Inflammatory macrophage treated with lipopolysaccharide for 4 hours (primary cell): ENCODE data around the gene LRFN4.
A peak's percentile ranks its signal among the peaks of the same experiment; 100 is the strongest.

ENCODE experiments used
- DNase-seq: peaks from one replicate; pipeline ENCODE4 v3.0.0-alpha.2; 2020

Gene LRFN4

DNA sequence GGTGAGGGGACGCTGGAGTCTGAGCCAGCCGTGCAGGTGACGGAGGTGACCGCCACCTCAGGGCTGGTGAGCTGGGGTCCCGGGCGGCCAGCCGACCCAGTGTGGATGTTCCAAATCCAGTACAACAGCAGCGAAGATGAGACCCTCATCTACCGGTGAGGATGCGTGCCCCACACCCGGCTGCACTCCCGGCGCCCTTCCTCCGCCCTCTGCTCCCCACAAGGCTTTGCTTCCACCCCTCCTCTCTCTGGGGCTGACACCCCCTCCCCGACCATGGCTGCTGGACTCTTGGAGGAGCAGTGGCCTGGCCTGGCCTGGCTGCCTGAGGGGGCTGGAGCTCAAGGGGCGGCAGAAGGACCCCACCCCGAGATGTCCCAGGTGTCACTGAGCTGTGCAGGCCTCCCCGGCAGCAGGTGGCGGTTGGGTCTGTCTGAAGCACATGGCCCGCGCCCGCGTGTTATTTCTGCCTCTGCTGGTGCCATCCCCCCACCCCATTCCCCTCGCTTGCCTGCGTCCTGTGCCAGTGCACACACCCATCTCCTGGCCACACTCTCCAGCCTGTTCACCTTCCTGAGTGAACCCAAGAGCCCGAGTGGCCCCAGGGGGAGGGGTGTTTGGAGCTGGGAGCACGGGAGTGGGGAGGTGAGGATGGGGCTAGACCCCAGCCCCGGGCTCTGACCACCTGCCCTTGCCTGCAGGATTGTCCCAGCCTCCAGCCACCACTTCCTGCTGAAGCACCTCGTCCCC, 2.2 kb downstream of the LRFN4 start:
- no peak for DNase-seq

DNA sequence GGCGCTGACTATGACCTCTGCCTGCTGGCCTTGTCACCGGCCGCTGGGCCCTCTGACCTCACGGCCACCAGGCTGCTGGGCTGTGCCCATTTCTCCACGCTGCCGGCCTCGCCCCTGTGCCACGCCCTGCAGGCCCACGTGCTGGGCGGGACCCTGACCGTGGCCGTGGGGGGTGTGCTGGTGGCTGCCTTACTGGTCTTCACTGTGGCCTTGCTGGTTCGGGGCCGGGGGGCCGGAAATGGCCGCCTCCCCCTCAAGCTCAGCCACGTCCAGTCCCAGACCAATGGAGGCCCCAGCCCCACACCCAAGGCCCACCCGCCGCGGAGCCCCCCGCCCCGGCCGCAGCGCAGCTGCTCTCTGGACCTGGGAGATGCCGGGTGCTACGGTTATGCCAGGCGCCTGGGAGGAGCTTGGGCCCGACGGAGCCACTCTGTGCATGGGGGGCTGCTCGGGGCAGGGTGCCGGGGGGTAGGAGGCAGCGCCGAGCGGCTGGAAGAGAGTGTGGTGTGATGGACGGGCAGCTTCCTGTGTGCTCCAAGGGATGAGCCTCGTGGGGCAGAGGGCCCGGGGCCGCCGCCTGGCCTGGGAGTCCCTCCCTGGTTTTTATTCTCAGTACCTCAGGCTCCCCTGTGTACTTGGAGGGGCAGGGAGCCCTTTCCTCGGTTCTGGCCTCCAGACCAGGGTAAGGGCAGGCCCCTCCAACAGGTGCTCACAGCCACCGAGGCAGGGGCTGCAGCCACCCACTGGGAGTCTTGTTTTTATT, 3.0 kb downstream of the LRFN4 start:
- DNase-seq, result no peak

DNA sequence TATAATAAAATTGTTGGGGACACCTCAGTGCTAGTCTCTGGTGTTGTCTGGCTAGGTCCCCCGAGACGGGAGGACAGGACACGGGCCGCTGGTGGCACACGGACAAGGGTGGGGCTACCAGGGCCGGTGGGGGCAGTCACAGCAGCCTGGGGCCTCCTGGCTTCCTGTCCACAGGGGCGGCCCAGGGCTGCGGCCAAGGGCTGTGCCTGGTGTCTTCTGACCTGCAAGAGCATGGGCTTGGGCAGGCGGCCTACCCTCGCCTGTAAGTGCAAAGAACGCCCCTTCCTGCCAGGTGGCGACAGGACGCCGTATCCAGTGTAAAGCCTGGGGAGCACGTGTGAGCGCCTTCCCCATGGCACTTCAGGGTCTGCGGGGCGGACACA, 3.6 kb downstream of the LRFN4 start:
- DNase-seq, result no peak

DNA sequence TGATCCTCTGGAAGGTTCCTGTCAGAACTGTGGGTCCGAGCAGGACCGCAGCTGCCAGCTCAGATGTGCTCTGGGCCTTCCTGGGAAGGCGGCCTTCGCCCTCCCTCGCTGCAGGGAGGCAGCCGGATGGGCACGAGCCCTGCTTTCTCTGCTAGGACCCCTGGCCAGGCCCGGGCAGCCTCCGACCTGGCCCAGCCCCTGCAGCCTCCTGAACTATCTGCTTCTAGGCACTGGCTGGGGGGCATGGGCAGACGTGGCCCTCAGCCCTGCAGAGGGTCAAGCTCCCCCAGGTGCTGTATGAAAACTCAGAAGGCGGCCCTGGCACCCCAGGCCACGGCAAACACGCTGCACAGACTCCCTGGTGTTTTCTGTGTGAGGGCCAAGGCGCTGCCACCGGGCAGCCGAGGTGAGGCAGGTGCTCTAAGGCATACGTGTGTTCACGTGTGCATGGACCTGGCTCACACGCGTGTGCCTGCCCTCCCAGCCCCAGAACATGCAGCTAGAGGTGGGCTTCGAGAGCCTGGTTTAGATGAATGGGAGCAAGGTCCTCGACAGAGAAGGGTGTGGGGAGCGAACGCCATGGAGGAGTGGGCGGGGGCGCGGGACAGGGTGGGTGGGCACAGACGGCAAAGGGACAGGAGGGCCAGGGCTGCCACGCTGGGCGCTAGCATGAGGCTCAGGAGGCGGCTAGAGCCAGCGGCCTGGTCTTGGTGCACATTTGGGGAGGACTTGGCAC, 4.3 kb downstream of the LRFN4 start:
- no peak for DNase-seq

DNA sequence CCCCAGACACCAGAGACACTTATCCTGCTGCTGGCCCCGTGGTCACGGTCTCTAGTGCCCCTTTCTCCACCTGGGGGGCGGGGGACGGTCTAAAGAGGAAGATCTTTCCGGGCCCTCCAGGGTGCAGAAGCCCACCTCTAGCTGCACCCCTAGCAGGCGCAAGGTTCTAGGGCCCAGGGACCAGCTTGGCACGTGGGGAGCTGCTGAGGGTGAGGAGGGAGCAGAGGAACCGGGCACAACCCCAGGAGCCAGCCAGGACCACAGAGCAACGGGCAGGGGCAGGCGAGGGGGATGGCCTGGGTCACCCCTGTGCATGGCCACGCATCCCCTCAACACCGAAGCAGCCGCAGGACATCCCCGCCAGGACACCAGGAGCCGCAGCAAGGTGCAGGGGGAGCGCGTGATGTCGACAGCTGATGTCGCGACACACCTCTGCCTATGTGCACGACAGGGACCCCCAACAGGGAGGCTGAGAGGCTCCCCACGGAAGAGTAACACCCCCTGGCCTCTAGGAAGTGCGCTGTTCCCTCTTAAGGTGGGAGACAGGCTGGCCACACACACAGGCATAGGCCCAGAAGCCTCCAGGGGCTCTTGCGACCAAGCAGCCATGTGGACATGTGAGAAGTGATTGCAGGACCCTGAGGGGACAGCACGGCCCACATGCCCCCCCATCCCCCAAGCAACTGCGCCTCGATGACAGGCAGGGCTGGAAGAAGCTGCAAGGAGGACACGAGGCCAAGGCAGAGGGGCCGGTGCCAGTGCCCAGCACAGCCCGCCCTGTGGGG, 5.1 kb downstream of the LRFN4 start:
- DNase-seq, result no peak

DNA sequence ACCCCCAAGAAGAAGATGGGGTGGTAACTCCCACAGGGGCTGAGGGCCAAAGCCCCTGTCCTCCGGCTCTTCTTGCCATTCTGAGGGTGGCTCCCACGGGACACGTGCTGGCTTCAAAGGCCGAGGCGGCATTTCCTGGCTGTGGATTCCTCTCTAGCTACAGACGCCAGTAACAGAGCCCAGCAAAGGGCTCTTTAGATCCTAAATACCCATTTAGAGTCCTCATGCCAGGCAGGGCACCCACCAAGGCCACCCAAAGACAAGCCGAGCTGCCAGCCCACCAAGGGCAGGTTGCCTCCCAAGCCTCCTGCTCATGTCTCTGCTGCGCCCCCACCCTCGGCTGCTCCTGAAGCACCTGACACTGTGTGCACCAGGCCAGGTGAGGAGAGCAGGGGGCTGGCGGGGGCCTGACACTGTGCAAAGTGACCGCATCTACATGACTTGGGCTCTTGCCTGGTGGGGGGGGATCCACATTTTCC, 5.7 kb downstream of the LRFN4 start:
- no peak for DNase-seq

DNA sequence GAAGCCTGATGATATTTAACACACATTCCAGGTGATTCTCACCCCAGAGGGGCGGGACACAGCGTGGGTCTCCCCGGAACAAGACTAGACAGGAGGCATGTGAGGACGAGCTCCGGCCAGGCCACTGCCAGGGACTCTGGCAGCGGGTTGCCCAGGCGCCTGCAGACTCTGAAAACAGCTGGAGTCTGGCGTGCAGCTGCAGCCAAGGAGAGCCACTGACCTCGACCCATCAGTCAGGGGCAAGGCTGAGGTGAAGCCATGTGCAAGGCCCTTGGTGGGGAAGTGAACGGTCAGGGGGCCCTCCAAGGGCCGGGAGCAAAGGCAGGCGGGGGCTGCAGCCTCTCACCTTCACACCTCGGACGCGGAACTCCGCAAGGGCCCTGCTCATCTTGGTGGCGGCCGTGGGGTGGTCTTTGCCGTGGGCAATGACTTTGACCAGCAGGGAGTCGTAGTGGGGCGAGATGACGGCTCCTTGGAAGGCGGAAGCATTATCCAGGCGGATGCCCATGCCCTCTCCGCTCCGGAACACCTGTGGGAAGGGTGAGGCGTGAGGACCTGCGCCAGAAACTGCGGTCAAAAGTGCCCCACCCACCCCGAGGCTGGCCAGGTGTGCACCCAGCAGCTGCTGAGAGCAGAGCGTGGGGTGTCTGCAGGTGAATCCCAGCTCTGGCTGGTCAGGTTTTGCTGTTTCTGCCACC, 6.7 kb downstream of the LRFN4 start:
- DNase-seq, result no peak

DNA sequence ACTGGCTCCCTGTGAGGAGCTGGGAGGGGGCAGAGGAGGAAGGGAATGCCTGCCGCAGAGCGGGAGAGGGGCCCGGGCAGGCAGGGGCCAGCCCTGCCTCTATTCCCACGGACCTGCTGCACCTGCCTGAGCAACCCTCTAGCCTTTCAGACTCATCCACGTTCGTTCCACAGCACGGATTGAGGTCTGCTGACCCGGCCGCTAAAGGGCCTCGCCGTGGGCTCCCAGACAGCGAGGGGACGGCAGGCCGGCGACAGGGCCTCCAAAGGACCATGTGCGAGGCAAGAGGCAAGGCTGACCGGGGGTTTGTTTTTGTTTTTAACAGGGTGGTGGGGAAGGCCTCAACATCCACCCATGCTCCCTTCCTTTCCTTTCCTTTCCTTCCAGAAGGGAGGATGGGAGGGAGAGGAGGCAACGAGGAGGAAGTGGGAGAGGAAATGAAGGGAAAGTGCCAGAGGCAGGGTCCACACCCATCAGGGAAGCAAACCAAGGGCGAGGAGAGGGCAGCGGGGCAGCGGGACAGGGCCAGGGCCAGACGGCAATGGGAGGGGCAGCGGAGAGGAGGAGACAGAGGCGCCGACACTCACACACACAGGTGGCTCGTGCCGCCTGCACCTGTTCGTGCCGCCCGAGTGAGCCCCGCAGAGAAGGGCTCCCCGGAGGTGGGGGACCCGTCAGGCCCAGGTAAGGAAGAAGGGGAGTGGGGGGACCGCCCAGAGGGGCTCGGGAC, 7.5 kb downstream of the LRFN4 start:
- DNase-seq, result no peak

DNA sequence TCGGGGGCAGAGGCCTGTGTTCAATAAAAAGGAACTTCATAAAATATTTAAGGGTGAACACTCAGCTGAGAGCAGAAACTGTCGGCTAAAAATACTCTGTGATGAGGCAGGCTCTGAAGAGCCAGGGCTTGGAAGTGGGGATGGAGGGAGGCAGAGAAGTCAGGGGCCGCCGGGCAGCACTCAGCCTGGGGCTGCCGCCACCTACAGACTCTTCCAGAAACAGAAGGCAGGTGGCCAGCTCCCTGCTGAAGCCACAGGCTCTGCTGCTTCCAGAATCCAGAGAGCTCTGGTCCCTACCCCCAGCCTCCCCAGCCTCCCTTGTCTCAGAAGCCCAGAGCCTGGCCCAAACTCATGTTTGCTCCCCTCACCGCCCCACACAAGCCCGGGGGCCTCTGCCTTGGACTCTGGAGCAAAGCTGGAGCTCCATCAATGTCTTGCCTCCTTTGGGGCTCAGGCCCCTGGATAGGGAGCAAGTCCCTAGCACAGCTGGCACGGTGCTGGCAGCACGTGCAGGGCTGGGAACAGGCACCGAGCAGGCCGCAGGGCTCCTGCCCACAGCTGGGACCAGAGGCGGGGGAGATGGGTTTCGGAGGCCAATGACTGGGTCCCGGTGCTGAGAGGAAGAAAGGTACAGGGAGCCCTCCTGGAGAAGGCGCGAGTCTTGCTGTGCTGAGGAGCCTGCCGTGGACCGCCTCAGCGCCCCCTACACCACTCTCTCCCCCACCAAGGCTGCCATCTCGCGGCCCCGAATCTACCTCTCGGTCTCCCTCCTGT, 8.2 kb downstream of the LRFN4 start:
- no peak for DNase-seq

DNA sequence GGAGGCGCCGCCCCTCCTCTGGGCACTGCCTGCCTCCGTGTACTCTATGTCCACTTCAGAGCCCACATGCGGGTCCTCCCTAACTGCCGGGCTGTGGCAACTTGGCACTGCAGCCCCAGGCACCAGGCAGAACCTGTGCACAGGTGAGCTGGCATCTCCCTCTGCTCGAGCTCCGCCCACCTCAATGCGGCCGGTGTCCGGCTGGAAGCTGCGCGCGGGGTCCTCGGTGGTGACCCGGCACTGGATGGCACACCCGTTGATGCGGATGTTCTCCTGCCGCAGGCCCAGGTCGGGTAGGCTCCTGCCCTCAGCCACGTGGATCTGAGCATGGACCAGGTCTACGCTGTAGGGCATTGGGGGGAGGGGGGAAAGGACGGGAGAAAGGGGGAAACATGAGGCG, 9.1 kb downstream of the LRFN4 start:
- DNase-seq, result no peak

DNA sequence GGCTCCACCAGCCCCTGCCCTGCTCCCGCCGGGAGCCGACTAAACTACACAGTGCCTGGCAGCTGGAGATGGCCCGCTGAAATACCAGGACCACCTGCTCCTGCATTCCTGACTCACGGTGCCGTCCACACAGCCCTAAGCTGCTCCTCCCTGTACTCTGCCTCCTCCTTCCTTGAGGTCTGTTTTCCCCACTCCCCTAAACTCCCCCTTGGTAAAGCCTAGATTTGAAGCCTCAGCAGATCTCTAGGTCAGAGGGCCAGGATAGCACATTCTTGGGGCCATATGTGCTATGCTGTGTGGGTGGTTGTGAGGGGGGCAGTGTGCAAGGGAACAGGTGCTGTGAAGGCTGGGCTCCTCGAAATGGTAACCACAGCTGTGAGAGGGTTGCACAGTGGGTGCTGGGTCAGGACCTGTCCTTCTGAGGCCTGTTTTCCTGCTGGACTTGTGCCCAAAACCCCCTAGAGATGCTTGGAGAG, 9.7 kb downstream of the LRFN4 start:
- no peak for DNase-seq

DNA sequence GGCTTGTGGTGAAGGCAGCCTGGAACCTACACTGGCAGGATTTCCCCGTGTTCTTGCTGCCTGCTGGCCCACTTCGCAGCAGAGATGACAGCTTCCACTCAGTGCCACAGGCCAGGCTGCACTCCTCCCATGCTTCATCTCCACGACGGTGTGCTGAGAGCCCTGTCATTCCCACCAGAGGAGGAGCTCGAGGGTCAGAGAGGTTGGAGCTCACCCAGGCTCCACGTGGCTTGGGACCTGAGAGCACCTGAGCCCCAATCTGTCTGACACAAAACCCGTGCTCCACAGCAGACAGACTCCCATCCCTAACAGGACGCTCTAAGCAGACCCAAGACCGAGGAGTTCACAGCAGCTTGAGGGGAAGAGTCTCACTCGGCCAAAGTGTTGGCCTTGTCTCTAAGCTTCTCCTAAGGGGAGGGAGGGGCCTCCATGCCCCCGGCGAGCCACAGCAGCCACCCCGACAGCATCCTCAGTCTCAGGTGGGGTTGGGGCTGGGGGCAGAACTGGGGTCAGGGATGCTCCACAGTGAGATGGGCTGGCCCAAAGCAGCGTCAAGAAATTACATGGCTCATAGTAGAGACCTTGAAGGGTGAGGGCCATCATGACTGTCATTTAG, 10.7 kb downstream of the LRFN4 start:
- DNase-seq, result no peak

DNA sequence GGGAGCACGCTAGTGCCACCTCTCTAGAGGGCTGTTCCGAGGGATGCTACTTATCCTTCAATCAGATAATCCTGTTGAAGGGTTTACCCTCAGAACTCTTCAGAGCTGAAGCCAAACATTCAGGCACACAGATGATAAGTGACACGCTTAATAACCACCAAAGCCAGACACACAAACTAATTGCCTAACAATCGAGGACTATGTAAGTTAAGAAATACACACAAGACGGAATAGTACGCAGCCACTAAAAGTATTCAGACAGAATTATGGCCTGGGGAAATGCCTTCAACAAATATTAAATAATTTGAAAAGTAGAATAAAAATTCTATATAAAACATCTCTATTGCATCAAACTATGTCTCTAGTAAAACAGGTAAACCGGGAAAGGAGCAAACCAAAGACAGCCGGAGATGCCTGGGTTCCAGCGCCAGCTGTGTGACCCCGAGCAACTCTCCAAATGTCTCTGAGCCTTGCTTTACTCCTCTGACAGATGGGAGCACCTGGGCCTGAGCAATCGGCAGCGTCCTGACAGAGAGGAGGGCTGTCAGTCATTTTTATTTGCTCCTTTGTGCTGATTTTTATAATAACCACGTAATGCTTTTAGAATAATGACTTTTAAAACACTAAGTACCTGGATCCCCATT, 11.3 kb downstream of the LRFN4 start:
- no peak for DNase-seq

DNA sequence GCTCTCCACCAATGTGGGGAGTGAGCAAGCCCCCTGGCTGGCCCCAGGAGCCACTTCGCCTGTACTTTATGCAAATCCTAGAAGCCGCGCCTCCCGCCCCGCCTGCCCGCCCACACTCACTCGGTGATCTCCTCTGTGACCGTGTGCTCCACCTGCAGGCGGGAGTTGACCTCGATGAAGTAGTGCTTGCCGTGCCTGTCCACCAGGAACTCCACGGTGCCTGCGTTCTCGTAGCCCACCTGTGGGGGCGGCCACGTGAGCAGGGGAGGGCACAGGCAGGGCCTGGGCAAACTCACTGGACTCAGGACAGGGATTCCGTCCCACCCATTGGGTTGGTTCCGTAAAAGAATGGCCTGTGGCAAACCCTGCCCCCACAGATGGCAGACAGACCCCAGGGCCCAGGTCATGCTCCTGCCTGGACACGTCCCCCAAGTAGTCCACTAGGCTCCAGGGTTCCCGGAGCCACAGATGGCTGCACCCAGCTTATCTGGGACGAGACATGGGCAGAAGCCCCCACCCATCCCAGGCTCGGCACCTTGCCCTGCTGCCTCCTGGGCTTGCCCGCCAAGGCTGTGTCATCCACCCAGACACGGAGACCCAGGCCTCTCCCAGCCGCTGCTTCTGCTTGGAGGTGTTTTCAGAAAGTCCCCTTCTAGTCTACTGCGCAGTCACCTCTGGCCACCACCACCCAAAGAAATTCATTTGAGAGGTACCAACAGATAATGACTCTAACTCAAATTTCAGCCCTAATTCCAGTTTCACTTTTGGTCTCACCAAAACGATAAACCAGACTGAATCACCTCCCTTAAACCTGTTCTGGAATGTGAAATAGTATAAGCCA, 12.1 kb downstream of the LRFN4 start:
- DNase-seq, result peak; percentile 46

DNA sequence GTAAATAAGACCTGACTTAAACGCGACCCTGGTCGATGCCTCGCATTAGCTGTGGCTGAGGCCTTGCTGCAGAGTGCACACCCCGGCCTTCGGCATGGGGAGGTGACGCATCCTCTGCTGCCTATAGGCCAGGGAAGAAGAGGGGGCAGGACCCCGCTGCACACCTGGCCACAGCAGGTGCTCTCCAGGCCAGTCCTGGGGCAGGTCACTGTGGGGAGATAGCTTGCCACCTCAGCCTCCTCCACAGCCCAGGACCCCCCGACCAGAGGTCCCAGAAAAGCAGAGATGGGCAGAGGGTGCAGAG, 12.7 kb downstream of the LRFN4 start:
- no peak for DNase-seq

DNA sequence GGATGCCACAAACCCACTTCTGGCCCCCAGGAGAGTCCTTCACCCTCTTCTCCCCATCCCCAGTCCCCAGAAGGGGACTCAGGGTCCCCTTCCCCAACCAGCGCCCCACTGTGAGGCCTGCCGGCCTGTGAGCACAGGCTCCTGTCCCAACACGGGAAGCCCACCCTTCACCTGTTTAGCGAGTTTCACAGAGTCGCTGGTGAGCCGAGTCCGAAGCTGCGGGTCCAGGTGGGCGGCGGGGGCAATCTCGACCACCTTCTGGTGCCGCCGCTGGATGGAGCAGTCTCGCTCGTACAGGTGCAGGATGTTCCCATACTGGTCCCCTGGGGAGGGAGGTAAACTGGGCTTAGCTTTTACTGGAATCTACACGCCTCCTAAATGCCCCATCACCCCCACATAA, 13.3 kb downstream of the LRFN4 start:
- no peak for DNase-seq

DNA sequence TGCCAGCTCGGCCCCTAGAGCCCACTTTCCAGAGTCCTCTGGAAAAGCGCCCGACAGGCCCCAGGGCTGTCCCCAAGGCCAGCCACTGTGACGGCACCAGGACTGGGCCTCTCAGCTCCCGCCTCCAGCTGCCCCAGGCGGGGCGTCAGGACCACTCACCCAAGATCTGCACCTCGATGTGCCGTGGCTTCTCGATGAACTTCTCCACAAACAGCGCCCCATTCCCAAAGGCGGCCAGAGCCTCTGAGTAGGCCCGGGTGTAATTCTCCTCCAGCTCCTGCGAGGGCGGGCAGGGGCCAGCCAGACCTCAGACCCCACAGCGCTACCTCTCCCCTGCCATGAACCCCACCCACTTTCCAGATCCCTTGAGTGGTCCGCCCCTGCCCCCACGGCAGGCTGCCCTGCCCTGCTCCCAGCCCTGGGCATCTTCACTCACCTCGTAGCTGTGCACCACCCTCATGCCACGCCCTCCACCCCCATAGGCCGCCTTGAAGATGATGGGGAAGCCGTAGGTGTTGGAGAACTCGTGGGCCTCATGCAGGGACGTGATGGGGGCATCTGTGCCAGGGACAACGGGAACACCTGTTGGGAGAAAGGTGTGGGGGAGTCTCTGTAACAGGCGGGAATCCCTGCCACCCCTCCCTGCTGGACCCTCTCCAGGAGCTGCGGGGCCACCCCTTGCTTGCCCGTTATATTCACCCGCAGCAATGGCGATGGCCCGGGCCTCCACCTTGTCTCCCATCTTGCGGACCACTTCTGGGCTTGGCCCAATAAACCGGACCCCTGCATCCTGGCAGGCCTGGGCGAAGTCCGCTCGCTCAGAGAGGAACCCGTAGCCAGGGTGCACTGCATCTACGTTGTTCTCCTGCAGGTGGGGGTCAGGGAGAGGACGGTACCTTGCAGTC, 14.0 kb downstream of the LRFN4 start:
- no peak for DNase-seq

DNA sequence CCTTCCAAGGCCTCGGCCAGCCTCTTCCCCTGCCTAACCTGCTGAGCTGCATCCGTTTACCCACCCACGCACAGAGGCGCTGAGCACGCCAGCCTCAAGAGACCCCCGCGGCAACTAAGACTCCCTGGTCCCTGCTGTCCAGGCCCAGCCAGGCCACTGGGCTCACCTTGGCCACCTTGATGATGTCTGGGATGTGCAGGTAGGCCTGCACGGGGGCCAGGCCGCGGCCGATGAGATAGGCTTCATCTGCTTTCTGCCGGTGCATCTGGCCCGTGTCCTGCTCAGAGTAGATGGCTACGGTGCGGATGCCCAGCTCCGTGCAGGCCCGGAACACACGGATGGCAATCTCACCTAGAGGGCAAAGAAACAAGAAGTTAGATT, 14.6 kb downstream of the LRFN4 start:
- no peak for DNase-seq
